Retina (tissue), 1 donor: ENCODE results near the gene MAGI2.
A peak's percentile ranks its signal among the peaks of the same experiment; 100 is the strongest.
"Not testable (repeated sequence)": the region's sequence is repeated elsewhere in the genome, so short reads cannot be mapped to it uniquely, and the experiment has no call there.

Source experiments
- DNase-seq: peaks from one replicate; pipeline ENCODE4 v3.0.0-alpha.2; 2016

Gene MAGI2

GRCh38 chr7:78002715-78003114 is 1450.8 kb downstream of the MAGI2 start:
- no peak for DNase-seq

GRCh38 chr7:78002021-78002420 is 1451.4 kb downstream of the MAGI2 start:
- DNase-seq: peak; percentile 40

GRCh38 chr7:77999168-77999567 is 1454.3 kb downstream of the MAGI2 start:
- not testable (repeated sequence) for DNase-seq

DNA sequence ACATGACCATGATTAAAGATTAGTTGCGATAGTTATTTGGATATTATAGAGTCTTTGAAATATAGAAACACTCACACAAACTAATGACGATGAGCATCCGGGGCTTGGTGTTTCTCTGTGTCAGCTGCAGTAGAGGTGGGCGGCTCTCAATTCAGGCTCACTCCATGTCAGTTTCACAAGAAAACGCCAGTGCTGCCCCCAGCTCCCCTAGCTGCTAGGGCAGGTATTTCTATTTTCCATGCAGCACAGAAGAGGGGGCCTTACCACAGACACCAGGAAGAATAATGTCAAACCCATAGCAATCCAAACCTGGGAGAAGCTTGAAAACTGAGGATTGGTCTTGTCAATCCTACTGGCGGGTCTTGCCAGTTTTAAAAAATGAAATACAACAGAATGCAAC is 1457.8 kb downstream of the MAGI2 start:
- DNase-seq: no peak

- no peak for DNase-seq
These were observed 1459.6 kb downstream of the MAGI2 start for GRCh38 chr7:77993838-77994237.

GRCh38 chr7:77991656-77992055 is 1461.8 kb downstream of the MAGI2 start:
- no peak for DNase-seq

DNA sequence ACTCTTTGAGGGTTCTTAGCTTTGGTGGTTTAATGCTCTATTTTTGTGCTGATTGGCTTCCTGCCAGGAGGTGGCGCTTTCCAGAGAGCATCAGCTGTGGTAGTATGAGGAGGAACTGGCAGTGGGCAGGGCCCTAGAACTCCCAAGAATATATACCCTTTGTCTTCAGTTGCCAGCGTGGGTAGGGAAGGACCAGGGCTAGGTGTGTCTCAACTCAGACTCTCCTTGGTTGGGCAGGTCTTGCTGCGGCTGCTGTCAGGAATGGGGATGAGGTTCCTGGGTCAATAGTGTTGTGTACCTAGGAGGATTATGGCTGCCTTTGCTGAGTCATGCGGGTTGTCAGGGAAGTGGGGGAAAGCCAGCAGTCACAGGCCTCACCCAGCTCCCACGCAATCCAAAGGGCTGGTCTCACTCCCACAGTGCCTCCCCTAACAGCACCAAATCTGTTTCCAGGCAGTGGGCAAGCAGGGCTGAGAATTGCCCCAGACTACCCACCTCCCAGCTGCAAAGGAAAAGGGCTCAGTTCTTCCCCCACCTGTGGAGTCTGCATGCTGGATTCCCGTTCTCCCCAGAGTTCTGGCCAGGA is 1463.4 kb downstream of the MAGI2 start:
- DNase-seq: no peak

- DNase-seq: no peak
These were observed 1467.5 kb downstream of the MAGI2 start for GRCh38 chr7:77985974-77986339.

DNA sequence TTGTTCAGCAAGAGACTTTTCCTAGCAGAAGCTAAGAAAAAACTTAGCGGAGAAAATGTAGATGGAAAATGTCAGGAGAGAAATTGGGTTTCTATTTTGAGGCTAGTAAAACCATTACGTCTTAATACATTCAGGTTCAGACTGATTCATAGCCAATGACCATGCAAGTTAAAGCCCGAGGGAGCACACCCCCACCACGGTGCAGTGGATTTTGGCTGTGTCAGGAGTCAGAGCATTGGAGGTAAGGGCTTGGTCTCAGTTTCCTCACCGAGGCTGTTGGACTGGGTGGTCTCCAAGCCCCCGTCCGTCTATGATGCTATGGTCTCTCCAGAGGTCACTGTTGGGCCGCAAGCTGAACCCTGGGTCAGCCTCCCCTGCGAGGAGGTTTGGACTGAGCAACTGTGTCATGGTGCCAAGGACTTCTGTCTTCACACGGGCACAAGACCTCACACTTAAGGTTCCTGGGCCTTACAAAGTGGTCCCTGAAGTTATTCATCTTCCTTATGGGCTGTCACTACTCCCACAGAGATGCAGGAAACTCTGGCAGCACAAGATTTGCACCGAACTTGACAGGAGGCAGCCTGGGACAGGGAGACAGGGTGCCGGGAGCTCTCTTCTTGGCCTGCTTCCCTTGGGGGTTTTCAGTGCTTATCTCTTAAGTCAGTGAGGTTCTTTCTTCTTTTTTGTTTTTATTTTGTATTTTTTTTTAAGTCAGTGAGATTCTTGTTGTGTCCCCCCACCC is 1468.1 kb downstream of the MAGI2 start:
- DNase-seq: no peak

- DNase-seq: no peak
These were observed 1469.5 kb downstream of the MAGI2 start for GRCh38 chr7:77983973-77984372.

GRCh38 chr7:77982926-77983550 is 1470.4 kb downstream of the MAGI2 start:
- no peak for DNase-seq

DNA sequence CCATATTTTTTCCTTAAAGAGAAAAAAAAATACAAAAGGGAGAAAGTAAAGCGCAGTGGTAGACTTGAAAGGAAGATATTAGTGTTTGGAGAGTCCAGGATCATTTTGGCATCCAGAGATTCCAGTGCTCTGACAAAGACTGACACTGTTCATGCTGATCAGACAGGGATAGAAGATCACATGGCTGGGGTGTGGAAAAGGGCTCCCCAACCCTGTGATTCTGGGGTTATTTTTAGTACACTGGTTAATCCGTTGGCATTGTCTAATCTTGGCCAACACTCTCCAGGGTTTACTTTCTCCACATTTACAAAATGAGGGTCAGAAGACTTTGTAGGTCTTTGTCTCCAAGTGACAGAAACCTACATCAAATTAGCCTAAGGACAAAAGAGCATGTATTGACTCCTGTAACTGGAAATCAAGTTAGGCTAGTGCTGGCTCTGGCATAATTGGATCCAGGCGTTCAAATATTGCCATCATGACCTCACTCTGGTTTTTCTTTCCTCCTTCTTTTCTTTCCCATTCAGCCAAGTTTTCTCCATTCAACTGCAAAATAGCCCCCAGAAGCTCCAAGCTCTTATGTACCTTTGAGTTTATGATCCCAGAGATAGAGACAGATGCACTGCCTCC is 1473.3 kb downstream of the MAGI2 start:
- no peak for DNase-seq

- DNase-seq: no peak
These were observed 1474.2 kb downstream of the MAGI2 start for GRCh38 chr7:77979219-77979618.

- no peak for DNase-seq
These were observed 1477.6 kb downstream of the MAGI2 start for GRCh38 chr7:77975672-77976480.

- no peak for DNase-seq
These were observed 1481.7 kb downstream of the MAGI2 start for GRCh38 chr7:77971726-77972125.

- DNase-seq: no peak
These were observed 1486.0 kb downstream of the MAGI2 start for GRCh38 chr7:77967429-77967828.
